Uterus (tissue), 4 donors: ENCODE data around the gene COBLL1. TPM values are rescaled to one million over a fixed set of nuclear protein-coding genes. Genes with fewer than 3 reads are reported as not detected.

Source experiments
- DNase-seq, 2 donors: peaks; one replicate each; pipeline ENCODE4 v3.0.0-alpha.2; 2019 to 2020
- H3K27ac ChIP-seq, 2 donors: fragments of 200-600 bp; sonication (generic); 1 replicate in 1 of 2; 2 replicates in 1 of 2; pipeline ENCODE4 v1.5.1; 2016 to 2018
- H3K27me3 ChIP-seq, 2 donors: fragments of 200-600 bp; sonication (generic); one replicate each; pipeline ENCODE4 v1.5.1; 2018 to 2019; ENCODE audit warnings: control low read depth in 1 of 2
- H3K36me3 ChIP-seq, 2 donors: fragments of 200-600 bp; sonication (generic); one replicate each; pipeline ENCODE4 v1.5.1; 2019; ENCODE audit warnings: control low read depth in 1 of 2
- H3K4me1 ChIP-seq, 2 donors: fragments of 200-600 bp; sonication (generic); one replicate each; pipeline ENCODE4 v1.5.1; 2018 to 2019; ENCODE audit warnings: control low read depth in 1 of 2
- H3K4me3 ChIP-seq, 2 donors: fragments of 200-600 bp; sonication (generic); 1 replicate in 1 of 2; 2 replicates in 1 of 2; pipeline ENCODE4 v1.5.1; 2018 to 2019; ENCODE audit warnings: mild to moderate bottlenecking in 1 of 2
- H3K9me3 ChIP-seq, 2 donors: fragments of 200-600 bp; sonication (generic); one replicate each; pipeline ENCODE4 v1.5.1; 2019; ENCODE audit warnings: control low read depth in 1 of 2
- POLR2A ChIP-seq, 2 donors: fragments of 450-650 bp; IDR thresholded peaks; one replicate each; pipeline ENCODE4 v1.6.1; 2016; ENCODE audit warnings: antibody characterized with exemption in 2 of 2, mild to moderate bottlenecking in 1 of 2, moderate library complexity in 1 of 2
- intact Hi-C: fragments of 100-400 bp; cut with DNase I; formaldehyde crosslinking; loops from one replicate; pipeline ENCODE4 v1.15.1; 2023; ENCODE audit warnings: low total_unique reads
- total RNA-seq, 4 donors: library from RNA; depleted of rRNA in 3 of 4; stranded (reverse); fragments of >200 nt in 3 of 4; gene quantifications; one replicate each; pipeline versions ENCODE4 v1.1.0 to v1.2.4, GENCODE V29; 2014 to 2023
- TF ChIP-seq, protein P1 (sequence below), 4 experiments: fragments of 200-600 bp in 2 of 4; fragments of 450-650 bp in 2 of 4; sonication (generic) in 2 of 4; IDR thresholded peaks; one replicate each; pipeline ENCODE4 v1.5.1; 2016 to 2019; ENCODE audit warnings: antibody characterized with exemption in 4 of 4, mild to moderate bottlenecking in 2 of 4, moderate library complexity in 1 of 4
- donor health status: DM: yes; HTN: yes; CAD: no.

Gene COBLL1
- total RNA-seq, 4 donors from 2014 or later = 4.1 to 32.6 (median 17.9) TPM

DNA sequence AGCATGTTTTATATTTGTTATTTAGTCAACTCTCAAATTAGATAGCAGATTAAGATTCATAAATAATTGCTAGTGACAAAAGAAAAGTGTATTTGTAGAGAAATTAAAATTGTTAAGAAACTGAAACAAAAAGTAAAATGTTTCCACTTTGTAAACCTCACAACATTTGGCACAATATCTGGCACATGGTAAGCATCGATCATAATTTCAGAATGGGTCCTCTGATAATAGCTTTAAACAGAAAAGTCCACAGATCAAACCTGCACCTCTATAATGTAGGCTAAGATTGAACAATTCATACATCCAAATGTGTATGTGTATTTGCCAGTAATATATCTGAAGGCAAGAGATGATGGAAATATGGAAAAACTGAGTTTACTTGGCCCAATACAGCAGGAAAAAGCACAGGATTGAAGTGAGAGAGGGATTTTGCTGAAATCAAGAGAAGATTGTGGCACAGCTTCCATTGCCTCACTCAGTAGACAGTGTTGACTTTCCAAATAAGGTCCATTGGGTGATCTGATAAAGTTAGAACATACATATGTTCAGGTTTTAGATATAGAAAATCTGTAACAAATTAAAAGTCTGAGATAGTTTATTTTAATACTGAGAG, 39.4 kb downstream of the COBLL1 start:
- no peak for DNase-seq
- intact Hi-C loops = no loop called here
- TF ChIP-seq, protein P1, sequence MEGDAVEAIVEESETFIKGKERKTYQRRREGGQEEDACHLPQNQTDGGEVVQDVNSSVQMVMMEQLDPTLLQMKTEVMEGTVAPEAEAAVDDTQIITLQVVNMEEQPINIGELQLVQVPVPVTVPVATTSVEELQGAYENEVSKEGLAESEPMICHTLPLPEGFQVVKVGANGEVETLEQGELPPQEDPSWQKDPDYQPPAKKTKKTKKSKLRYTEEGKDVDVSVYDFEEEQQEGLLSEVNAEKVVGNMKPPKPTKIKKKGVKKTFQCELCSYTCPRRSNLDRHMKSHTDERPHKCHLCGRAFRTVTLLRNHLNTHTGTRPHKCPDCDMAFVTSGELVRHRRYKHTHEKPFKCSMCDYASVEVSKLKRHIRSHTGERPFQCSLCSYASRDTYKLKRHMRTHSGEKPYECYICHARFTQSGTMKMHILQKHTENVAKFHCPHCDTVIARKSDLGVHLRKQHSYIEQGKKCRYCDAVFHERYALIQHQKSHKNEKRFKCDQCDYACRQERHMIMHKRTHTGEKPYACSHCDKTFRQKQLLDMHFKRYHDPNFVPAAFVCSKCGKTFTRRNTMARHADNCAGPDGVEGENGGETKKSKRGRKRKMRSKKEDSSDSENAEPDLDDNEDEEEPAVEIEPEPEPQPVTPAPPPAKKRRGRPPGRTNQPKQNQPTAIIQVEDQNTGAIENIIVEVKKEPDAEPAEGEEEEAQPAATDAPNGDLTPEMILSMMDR (IDR thresholded peaks at IDR 0.05) = no peak
- TF ChIP-seq POLR2A (IDR thresholded peaks at IDR 0.05) = no peak
- Histone ChIP-seq H3K27ac (no peak overlapping the region), H3K4me3 (no peak overlapping the region), H3K36me3 (no peaks in the 10 kb centered on the region), H3K4me1 (no peaks in the 10 kb centered on the region), H3K27me3 (no peaks in the 10 kb centered on the region), H3K9me3 (no peaks in the 10 kb centered on the region)

DNA sequence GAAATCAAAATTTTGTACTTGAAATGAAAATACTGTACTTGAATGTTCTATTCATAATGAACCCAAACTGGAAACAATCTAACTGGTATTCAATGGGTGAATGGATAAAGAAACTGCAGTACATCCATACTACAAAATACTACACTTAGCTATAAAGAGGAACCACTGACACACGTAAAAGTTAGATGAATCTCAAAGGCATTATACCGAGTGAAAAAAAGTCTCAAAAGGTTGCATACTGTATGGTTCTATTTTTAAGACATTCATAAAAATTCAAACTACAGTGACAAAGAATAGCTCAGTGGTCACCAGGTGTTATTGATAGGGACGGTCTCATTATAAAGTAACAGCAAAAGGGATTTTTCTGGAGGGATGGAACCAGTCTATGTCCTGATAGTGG, 41.1 kb downstream of the COBLL1 start:
- Histone ChIP-seq H3K27me3 (no peaks in the 10 kb centered on the region), H3K4me1 (no peaks in the 10 kb centered on the region), H3K27ac (no peak overlapping the region), H3K4me3 (no peak overlapping the region), H3K9me3 (no peaks in the 10 kb centered on the region), H3K36me3 (no peaks in the 10 kb centered on the region)
- intact Hi-C loops = no loop called here
- no peak for TF ChIP-seq POLR2A (IDR thresholded peaks at IDR 0.05)
- TF ChIP-seq, protein P1 (IDR thresholded peaks at IDR 0.05) = no peak
- DNase-seq = no peak

DNA sequence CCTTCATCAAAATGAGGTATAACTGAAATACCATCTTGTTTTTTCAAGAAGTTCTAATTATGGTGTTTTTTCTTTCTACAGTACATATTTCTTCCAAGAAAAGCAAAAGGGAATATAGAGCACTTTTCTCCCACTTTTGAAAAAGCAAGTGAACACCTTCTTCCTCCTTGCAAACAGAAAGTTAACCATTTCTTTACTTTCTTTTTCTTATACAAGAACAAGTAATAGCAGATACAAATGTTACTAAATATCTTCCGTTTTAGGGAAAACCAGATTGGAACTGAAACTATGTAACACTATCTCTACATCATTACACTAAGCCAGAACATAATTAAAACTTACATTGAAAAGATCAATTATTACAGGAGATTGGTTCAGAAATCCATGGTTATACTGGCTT, 44.0 kb downstream of the COBLL1 start:
- no peak overlapping the region for H3K4me3 ChIP-seq
- H3K9me3 ChIP-seq = no peaks in the 10 kb centered on the region
- no peaks in the 10 kb centered on the region for H3K4me1 ChIP-seq
- H3K27ac ChIP-seq = no peak overlapping the region
- no peak for DNase-seq
- no peaks in the 10 kb centered on the region for H3K27me3 ChIP-seq
- intact Hi-C loops = no loop called here
- TF ChIP-seq, protein P1 (IDR thresholded peaks at IDR 0.05) = no peak
- TF ChIP-seq POLR2A (IDR thresholded peaks at IDR 0.05) = no peak
- no peaks in the 10 kb centered on the region for H3K36me3 ChIP-seq

DNA sequence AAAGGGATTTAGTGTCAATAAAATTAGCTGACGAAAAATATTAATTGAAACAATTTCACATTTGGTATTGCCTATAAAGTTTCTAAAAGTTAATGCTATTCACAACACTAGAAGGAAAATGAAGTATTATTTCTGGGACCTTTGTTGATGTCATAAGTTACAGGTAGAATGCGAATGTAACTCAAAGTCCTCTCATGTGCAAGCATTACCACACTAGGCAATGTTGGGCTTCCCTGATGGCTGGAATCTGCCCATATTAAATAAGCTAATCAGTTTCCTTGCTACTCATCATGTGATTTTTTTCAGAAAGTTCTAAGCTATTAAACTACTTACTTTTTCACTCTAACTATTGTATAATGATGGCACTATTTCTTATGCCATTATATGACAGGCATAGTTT, 44.6 kb downstream of the COBLL1 start:
- intact Hi-C loops = no loop called here
- no peak for DNase-seq
- Histone ChIP-seq H3K27ac (no peak overlapping the region), H3K9me3 (no peaks in the 10 kb centered on the region), H3K4me1 (no peaks in the 10 kb centered on the region), H3K27me3 (no peaks in the 10 kb centered on the region), H3K4me3 (no peak overlapping the region), H3K36me3 (no peaks in the 10 kb centered on the region)
- TF ChIP-seq, protein P1 (IDR thresholded peaks at IDR 0.05) = no peak
- TF ChIP-seq POLR2A (IDR thresholded peaks at IDR 0.05) = no peak

DNA sequence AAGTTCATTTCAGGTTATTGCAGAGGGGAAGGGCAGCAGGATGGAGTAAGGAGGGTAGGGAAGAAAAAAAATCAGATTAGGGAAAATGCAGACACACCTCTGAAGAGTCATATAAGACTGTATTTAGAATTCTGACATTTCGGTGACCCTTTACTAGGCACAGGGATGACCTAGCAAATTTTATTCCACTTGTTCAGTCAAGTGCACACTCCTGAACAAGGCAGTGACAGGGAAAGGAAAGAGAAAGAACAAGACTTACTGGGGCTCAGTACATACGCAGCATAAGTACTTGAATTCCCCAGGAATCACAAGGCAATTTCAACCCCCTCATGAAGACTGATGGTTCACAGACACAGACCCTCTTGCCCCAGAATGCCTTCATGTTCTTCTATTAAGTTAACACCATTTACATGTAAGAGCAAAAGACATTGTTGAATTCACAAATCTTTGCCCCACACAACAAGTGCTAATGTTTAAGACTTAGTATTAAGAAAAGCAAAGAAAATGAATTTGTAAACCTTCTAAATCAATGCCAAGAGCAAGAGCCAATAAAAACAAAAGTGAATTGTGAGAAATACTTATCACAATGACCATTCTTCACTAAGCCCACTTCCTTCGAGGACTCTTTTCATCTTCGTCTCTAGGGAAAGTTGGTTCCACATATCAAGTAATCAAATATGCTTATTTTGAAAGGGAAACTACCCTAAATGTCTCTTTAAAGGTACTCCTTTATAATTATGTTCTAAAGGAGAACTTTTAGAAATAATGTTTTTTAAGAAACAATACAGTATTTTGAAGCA, 47.0 kb downstream of the COBLL1 start:
- H3K27me3 ChIP-seq = no peaks in the 10 kb centered on the region
- no peaks in the 10 kb centered on the region for H3K36me3 ChIP-seq
- TF ChIP-seq, protein P1 (IDR thresholded peaks at IDR 0.05) = no peak
- no peak for TF ChIP-seq POLR2A (IDR thresholded peaks at IDR 0.05)
- H3K4me3 ChIP-seq = no peak overlapping the region
- no peak for DNase-seq
- no peaks in the 10 kb centered on the region for H3K9me3 ChIP-seq
- H3K4me1 ChIP-seq = no peaks in the 10 kb centered on the region
- intact Hi-C loops = no loop called here
- H3K27ac ChIP-seq = peak overlapping the region in 1 of 2 donors; percentile 28
